Prostate gland (tissue), 1 donor: ENCODE data around the gene WDR83.

Experiments
- POLR2A ChIP-seq: fragments of 450-650 bp; IDR thresholded peaks from one replicate; pipeline ENCODE4 v1.6.1; 2016; ENCODE audit warnings: antibody characterized with exemption, mild to moderate bottlenecking
- POLR2AphosphoS5 ChIP-seq: sonication (generic); formaldehyde crosslinking; IDR thresholded peaks from one replicate; pipeline ENCODE4 v1.6.1; 2017; ENCODE audit warnings: antibody characterized with exemption

GRCh38 chr19:12649941-12650340, 16.7 kb upstream of the WDR83 start:
- TF ChIP-seq POLR2A (no peak), POLR2AphosphoS5 (no peak)
